Hematopoietic multipotent progenitor cell treated with erythropoietin and hydrocortisone succinate and interleukin-3 and kit ligand, for 4 days (in vitro differentiated cells): Measurements from ENCODE around the gene REEP1.
"Not testable (repeated sequence)": the region's sequence is repeated elsewhere in the genome, so short reads cannot be mapped to it uniquely, and the experiment has no call there.

Experiments used
- DNase-seq: peaks from one replicate; pipeline ENCODE4 v3.0.0-alpha.2; 2015

Gene REEP1

GRCh38 chr2:86337244-86337835 is at the start of gene REEP1:
Gene REEP1, minus strand, starts transcription at chr2:86337626. Its CDS starts 116 bp downstream, at chr2:86337510.
- DNase-seq = peak; percentile 39

- DNase-seq = no peak
Measured at GRCh38 chr2:86383844-86384243, 46.4 kb upstream of the REEP1 start.

GRCh38 chr2:86382698-86383097 is 45.3 kb upstream of the REEP1 start:
- no peak for DNase-seq

- DNase-seq = no peak
Measured at GRCh38 chr2:86382108-86382507, 44.7 kb upstream of the REEP1 start.

- DNase-seq = no peak
Measured at GRCh38 chr2:86378469-86378868, 41.0 kb upstream of the REEP1 start.

- no peak for DNase-seq
Measured at GRCh38 chr2:86375623-86376022, 38.2 kb upstream of the REEP1 start.

GRCh38 chr2:86372641-86373502 is 35.4 kb upstream of the REEP1 start:
- DNase-seq = peak; percentile 52

- peak; percentile 56 for DNase-seq
Measured at GRCh38 chr2:86372133-86372532, 34.7 kb upstream of the REEP1 start.

GRCh38 chr2:86371527-86371926 is 34.1 kb upstream of the REEP1 start:
- DNase-seq = peak; percentile 48

GRCh38 chr2:86370579-86370978 is 33.2 kb upstream of the REEP1 start:
- DNase-seq = no peak

GRCh38 chr2:86368161-86368824 is 30.9 kb upstream of the REEP1 start:
- DNase-seq = peak; percentile 76

GRCh38 chr2:86367499-86367777 is 30.0 kb upstream of the REEP1 start:
- no peak for DNase-seq

GRCh38 chr2:86366651-86367498 is 29.4 kb upstream of the REEP1 start:
- no peak for DNase-seq

GRCh38 chr2:86364894-86365293 is 27.5 kb upstream of the REEP1 start:
- DNase-seq = no peak

GRCh38 chr2:86360776-86361175 is 23.4 kb upstream of the REEP1 start:
- DNase-seq = no peak

GRCh38 chr2:86358957-86359356 is 21.5 kb upstream of the REEP1 start:
- DNase-seq = no peak

- DNase-seq = no peak
Measured at GRCh38 chr2:86357392-86357963, 20.1 kb upstream of the REEP1 start.

GRCh38 chr2:86352727-86353221 is 15.3 kb upstream of the REEP1 start:
- no peak for DNase-seq

GRCh38 chr2:86352137-86352726 is 14.8 kb upstream of the REEP1 start:
- DNase-seq = no peak

- no peak for DNase-seq
Measured at GRCh38 chr2:86350751-86351150, 13.3 kb upstream of the REEP1 start.

- DNase-seq = no peak
Measured at GRCh38 chr2:86347401-86347800, 10.0 kb upstream of the REEP1 start.

GRCh38 chr2:86345783-86346370 is 8.5 kb upstream of the REEP1 start:
- DNase-seq = not testable (repeated sequence)
